Neural cell (in vitro differentiated cells): ENCODE measurements around the gene LAMB2.

ENCODE experiments used
- EZH2 ChIP-seq: fragments of 200-600, 300-800 bp; shearing (Covaris generic), sonication (generic); IDR thresholded peaks from 2 replicates; pipeline ENCODE4 v1.6.1; 2014; ENCODE audit warnings: antibody characterized with exemption, low read length, borderline replicate concordance, mild to moderate bottlenecking; ENCODE audit not compliant: insufficient read depth, poor library complexity, severe bottlenecking
- POLR2AphosphoS5 ChIP-seq: IDR thresholded peaks from 2 replicates; pipeline ENCODE4 v1.6.1; 2012

- no peak for TF ChIP-seq POLR2AphosphoS5
- no peak for TF ChIP-seq EZH2
Measured at GRCh38 chr3:49110780-49111179, 22.1 kb downstream of the LAMB2 start.
